NCI-H69 (cell line): ENCODE data around the gene GALNT18.

Source experiments
- DNase-seq: peaks from one replicate; lab custom pipeline; 2025; lab: John Stamatoyannopoulos, UW

GALNT18 gene

DNA sequence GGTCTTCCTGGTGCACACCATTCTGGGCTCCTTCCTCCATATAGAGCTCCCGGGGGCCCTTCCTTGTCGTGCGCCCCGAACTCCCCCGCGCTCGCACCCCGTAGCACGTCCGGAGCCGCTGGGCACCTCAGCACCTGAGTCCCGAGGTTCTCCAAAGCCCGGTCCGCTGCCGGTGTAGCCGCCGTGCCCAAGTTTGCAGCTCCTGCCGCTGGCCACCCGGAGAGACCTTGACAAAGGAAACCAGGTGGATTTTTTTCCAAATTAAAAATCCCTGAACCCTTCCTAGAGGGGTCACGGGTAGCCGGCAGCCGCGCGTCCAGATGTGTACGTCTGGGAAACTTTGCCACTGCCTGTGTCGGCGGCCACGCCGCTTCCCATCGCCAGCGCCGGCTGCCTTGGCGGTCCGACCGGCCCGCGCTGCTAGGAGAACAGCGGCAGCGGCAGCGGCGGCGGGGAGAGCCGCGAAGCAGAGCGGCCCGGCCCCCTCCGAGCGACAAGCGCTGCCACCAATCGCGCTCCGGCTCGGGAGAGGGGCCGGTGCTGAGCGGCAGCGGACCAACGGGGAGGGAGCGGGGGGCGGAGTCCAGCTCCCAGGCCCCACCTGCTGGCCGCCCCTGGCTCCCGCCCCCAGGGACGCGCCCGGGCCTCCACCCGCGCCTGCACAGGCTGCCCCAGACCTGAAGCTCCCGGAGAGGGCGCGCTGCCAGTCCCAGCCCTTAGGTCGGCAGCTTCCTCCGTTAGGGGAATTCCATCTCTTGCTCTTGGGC is at the start of gene GALNT18:
Gene GALNT18, minus strand, starts transcription at position 433 of the 767 bp plus-strand sequence.
- DNase-seq, result peak; percentile 99

DNA sequence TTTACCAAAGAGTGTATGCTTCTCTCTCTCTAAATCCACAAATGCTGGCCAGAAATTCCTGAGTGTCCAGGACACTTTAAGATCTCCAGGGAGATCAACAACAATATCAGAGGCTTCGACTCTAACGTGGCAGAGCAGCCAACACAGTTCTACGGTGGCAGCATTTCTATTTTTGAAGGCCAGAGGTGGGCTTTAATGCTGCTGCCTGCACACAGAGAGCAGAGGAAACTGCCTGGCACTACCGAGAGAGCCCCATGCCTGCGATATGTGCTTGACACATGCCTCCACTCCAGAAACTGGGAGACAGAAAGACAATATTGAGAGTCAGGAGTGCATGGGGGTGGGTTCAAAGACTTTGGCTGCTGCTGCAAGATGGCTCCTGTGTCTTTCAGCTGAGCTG is 48.8 kb upstream of the GALNT18 start:
- DNase-seq, result no peak

DNA sequence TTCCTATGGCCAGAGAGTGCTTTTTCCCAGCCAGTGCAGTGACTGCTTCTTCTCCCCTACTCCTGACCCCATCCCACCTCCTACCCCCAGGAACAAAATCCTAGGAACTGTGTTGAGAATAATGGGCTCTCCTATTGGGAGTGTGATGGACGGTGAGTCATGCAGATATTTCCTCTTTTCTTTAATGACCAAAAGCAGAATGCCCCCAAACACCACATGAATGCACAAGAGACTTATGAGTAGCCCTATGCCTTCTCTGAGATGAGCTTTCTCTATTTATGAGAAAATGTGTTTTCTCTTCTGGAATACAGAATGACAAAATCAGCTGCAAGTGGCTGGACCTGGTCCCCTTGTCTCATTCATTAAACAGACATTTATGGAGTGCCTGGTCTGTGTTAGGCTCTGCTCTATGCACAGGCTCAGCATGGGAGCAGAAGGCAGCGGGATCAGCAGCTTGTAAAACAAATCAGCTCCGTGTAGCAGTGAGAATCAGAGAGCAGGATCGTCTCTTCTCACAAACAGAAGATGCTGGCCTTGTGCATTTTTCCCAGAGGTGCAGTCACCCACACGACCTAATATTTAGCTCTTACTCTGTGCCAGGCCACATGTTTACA is 47.5 kb upstream of the GALNT18 start:
- DNase-seq, result peak; percentile 61

GRCh38 chr11:11668781-11669180 is 47.0 kb upstream of the GALNT18 start:
- DNase-seq, result peak; percentile 51

GRCh38 chr11:11668274-11668673 is 46.5 kb upstream of the GALNT18 start:
- peak; percentile 18 for DNase-seq

GRCh38 chr11:11667056-11667455 is 45.3 kb upstream of the GALNT18 start:
- DNase-seq, result peak; percentile 33

DNA sequence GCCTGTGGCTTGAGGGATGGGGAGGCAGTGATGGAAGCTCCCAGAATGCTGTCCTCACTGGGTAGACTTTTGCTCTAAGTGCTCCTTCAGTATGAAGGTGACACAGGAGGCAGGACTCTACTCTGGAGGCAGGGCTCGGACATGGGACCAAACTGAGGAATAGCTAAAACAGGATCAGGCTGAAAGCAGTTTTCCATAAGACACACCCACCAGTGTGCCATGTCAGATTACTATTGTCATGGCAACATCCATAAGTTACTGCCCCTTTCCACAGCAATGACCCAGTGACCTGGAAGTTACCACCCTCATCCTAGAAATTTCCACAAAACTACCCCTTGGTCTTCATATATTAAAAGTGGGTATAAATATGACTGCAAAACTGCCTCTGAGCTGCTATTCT is 43.6 kb upstream of the GALNT18 start:
- DNase-seq, result no peak

DNA sequence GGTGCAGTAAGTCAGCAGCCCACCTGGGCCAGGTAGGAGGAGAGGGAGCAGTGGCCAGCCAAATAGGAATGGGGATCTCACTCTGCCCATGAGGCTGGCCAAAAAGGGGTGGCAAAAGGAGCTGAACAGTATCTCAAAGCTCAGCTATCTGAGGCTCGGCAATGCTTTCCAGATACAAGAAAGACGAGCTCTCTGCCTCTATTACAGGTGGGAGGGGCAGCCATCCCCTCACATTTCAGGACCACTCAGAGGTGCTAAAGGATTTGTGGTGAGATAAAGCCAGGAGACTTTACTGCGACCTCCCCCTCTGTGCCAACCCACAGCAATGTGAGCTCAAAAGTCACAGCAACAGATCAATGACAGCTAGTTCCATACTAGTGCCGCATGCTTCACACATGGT is 42.1 kb upstream of the GALNT18 start:
- no peak for DNase-seq

GRCh38 chr11:11662578-11662977 is 40.8 kb upstream of the GALNT18 start:
- DNase-seq, result no peak

DNA sequence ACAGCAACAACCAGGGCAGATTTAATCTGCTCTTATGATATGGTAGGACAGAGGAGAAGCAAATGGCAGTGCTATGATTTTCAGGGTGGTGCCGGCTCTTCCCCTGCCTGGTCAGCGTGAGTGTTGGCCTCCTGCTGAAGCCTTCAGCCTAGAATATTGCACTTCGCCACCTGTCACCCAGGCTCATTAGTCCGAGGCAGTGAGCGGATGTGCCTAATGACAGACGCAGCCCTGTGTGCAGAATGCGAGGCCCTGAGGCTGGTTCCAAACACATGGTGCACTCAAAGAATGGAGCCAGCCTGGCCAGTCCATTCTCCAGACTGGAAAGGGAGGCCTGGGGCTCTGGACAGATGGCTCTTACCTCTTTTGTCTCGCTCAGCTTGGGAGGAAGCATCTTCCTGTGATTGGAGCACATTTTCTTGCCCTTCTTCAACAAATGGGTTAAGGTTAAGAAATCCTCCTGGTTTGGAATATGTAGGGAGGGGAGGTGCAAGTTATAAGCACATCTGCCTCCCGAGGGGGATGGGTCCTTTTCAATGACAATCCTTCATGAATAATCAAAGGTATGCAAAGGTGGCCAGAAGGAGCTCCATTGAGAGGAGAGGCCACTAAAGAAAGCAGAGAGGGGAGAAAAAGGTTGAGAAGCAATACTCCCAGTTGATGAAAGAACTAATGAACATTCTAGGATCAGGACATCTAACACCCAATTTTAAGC is 39.7 kb upstream of the GALNT18 start:
- peak; percentile 99 for DNase-seq

- peak; percentile 42 for DNase-seq
These were observed 38.5 kb upstream of the GALNT18 start for GRCh38 chr11:11660363-11660740.

GRCh38 chr11:11659567-11660362 is 38.0 kb upstream of the GALNT18 start:
- DNase-seq, result peak; percentile 86

DNA sequence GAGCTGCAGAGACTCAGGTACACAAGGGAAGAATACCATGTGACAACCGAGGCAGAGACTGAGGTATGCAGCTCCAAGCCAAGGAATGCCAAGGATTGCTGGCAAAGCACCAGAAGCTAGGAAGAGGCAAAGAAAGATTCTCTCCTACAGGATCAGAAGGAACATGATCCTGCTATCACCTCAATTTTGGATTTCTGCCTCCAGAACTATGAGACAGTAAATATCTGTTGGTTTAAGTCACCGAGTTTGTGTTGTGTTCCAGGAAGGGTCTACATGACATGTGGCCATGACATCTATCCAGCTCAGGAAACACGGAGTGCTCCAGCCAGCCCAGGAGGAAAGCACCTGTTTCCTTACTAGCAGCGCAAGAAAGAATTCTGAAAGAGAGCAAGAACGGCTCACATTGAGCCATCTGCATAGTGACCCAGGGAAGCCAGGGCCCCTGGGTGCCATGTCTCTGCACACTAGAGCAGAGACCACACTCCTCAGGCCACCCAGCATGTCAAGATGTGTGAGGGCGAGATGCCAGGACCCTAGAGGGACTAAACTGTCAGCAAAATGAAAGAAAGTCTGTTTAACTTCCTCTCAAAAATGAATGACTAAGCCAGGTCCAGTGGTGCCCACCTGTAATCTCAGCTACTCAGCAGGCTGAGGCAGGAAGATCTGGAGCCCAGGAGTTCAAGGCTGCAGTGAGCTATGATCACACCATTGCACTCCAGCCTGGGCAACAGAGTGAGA is 35.6 kb upstream of the GALNT18 start:
- peak; percentile 39 for DNase-seq

DNA sequence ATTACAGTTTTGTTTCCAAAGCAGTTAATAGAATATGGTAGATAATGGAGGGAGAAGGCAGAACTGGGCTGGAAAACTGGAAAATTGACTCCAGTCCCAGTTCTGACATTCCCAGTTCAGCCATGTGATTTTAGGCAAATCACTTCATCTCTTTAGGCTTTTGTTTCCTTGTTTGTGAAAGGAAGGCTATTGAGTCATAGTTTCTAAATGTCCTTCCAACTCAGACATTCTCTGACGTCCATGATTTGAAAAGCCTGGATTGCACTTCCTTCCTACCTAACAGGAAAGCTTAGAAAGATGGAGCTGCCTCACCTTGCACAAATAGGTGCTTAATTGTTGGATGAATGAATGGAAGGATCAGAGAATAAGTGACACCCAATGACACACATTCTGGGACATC is 19.8 kb upstream of the GALNT18 start:
- no peak for DNase-seq

DNA sequence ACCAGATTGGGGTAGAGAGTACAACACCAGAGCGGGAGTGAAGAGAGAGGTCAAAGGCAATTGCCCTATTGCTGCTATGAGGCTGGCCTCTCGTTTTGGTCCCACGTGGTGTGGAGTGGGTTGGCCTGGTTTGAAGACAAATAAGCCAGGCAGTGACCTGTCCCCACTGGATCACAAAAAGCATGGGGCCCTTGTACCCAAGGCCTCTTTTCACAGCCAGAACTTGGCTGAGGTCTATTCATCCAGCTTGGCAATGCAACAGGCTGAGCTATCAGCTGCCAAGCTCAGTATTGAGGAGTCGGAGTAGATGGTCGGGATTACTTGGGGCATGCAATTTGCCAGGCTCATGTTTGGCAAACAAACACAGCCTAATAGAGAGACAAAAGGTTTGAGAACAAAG is 19.2 kb upstream of the GALNT18 start:
- DNase-seq, result no peak

GRCh38 chr11:11640152-11640551 is 18.3 kb upstream of the GALNT18 start:
- DNase-seq, result no peak

DNA sequence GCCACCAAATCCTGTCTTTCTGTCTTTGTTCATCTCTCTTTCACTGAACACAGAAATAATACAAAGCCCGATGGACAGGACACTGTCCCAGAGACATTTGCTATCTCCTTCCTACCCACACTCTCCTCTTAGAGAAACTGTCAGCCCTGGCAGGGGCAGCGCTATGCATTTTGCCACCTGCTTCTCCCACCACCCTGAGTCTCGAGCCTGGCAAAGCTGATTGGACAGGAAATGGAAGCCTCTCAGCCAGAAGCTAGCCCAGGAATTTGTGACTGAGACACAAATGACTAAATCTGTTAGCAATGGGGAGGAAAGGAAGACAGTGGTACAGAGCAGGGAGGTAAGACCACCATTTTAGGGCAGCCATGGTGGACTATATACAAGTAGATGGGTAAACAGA is 14.9 kb upstream of the GALNT18 start:
- DNase-seq, result no peak

- peak; percentile 38 for DNase-seq
These were observed 13.6 kb upstream of the GALNT18 start for GRCh38 chr11:11635443-11635842.

- DNase-seq, result no peak
These were observed 7.6 kb upstream of the GALNT18 start for GRCh38 chr11:11629368-11629767.

GRCh38 chr11:11628651-11629050 is 6.8 kb upstream of the GALNT18 start:
- no peak for DNase-seq

- DNase-seq, result no peak
These were observed 4.3 kb upstream of the GALNT18 start for GRCh38 chr11:11626128-11626527.

DNA sequence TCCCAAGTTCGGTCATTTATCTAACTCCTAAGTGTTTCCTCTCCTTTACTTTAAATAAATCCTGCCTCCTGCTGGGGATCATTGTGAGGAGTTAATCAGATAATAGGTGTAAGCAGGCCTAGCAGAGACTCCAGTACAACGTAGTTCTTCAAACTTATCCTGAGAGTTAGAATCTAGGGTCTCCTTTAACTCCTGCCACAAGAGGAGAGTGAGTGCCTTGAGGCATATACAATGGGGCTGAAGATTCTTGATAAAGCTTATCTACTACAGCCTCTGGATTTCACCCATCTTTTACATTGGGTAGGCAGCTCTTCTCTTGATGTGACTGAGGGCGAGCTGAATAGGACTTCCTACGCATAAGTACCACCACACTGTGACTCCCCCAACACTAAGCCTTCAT is 3.1 kb upstream of the GALNT18 start:
- DNase-seq, result no peak
